K562 (cell line): ENCODE data around the gene GTF2A1. TPM values are rescaled to one million over a fixed set of nuclear protein-coding genes. Genes with fewer than 3 reads are reported as not detected.

Experiments used
- ATAC-seq: fragments of 200-7000 bp; cut with Tn5 transposase; 3 replicates; pipeline ENCODE4 v1.9.1; 2020; ENCODE audit warnings: moderate library complexity
- BruUV-seq: library from RNA; stranded (reverse); fragments of 400-500 nt; replicated peaks from 2 replicates; lab custom pipeline; 2021; lab: Mats Ljungman, UMichigan
- CTCF ChIA-PET: fragments of 300-600 bp; formaldehyde crosslinking; extraction: SDS; loops from one replicate; lab custom pipeline; 2021; ENCODE audit warnings: low intra/inter-chr PET ratio; lab: Yijun Ruan, JAX
- POLR2A ChIA-PET: fragments of 300-600, 350-650 bp; sonication (Branson Sonifier 250); formaldehyde crosslinking; extraction: SDS; loops from one replicate; lab custom pipeline; 2021; ENCODE audit warnings: antibody characterized with exemption, inconsistent platforms; lab: Yijun Ruan, JAX
- DNase-seq, 4 experiments: peaks; one replicate each; pipeline versions ENCODE4 v3.0.0 to v3.0.0-alpha.2; 2011 to 2018; ENCODE audit warnings: low spot score in 3 of 4, mixed read lengths in 3 of 4; ENCODE audit errors: extremely low read depth in 1 of 4
- FAIRE-seq: peaks from 2 replicates; lab custom pipeline; 2011; peaks lifted over from hg19 to GRCh38; lab: Jason Lieb, UNC
- H2AFZ ChIP-seq: 2 replicates; pipeline ENCODE4 v1.6.0; 2011; ENCODE audit warnings: low read depth, low read length, control low read depth, inconsistent platforms
- H3K27ac ChIP-seq: fragments of 200-600 bp; 3 replicates; pipeline ENCODE4 v1.8.0; 2011; ENCODE audit warnings: low read depth, mild to moderate bottlenecking, control low read depth, inconsistent platforms, low read length, moderate library complexity, mixed read lengths; ENCODE audit errors: extremely low read depth
- H3K27me3 ChIP-seq, 2 experiments: fragments of 300-600 bp in 1 of 2; 2 replicates in 1 of 2; 3 replicates in 1 of 2; pipeline versions ENCODE4 v1.6.0 to v1.8.0; 2011; ENCODE audit warnings: inconsistent platforms in 2 of 2, low read length in 2 of 2, mild to moderate bottlenecking in 1 of 2, mixed read lengths in 1 of 2, moderate library complexity in 1 of 2; ENCODE audit not compliant: control insufficient read depth in 2 of 2, insufficient read depth in 2 of 2
- H3K36me3 ChIP-seq: fragments of 300-600 bp; 3 replicates; pipeline ENCODE4 v1.8.0; 2011; ENCODE audit warnings: mild to moderate bottlenecking, low read length, inconsistent platforms; ENCODE audit not compliant: control insufficient read depth, insufficient read depth
- H3K4me1 ChIP-seq, 2 experiments: fragments of 200-600 bp in 1 of 2; replicated peaks in 1 of 2; 2 replicates in 1 of 2; 3 replicates in 1 of 2; pipeline versions ENCODE4 v1.5.1 to v1.8.0; 2011; ENCODE audit warnings: inconsistent platforms in 2 of 2, low read length in 2 of 2, mild to moderate bottlenecking in 1 of 2, mixed read lengths in 1 of 2, moderate library complexity in 1 of 2; ENCODE audit not compliant: control insufficient read depth in 2 of 2, insufficient read depth in 2 of 2
- H3K4me2 ChIP-seq: 2 replicates; pipeline ENCODE4 v1.6.1; 2011; ENCODE audit warnings: low read length, control low read depth, inconsistent platforms, mixed read lengths; ENCODE audit not compliant: insufficient read depth
- H3K4me3 ChIP-seq: fragments of 200-600 bp; sonication (generic), shearing (Covaris generic); 2 replicates; pipeline ENCODE4 v1.5.1; 2016; ENCODE audit warnings: control low read depth, inconsistent platforms
- H3K79me2 ChIP-seq: fragments of 200-600 bp; 3 replicates; pipeline ENCODE4 v1.8.0; 2011; ENCODE audit warnings: low read length, inconsistent platforms; ENCODE audit not compliant: control insufficient read depth, insufficient read depth
- H3K9ac ChIP-seq, 2 experiments: 2 replicates each; pipeline versions ENCODE4 v1.6.0 to v1.6.1; 2011; ENCODE audit warnings: low read depth in 2 of 2, low read length in 2 of 2, control low read depth in 1 of 2, inconsistent platforms in 1 of 2, mild to moderate bottlenecking in 1 of 2, mixed read lengths in 1 of 2; ENCODE audit not compliant: insufficient read depth in 1 of 2
- H3K9me1 ChIP-seq: one replicate; pipeline ENCODE4 v1.6.0; 2011; ENCODE audit warnings: inconsistent platforms, mild to moderate bottlenecking, low read length, moderate library complexity; ENCODE audit not compliant: control insufficient read depth, insufficient read depth
- H3K9me3 ChIP-seq: replicated peaks from 2 replicates; pipeline ENCODE4 v1.5.1; 2011; ENCODE audit warnings: low read depth, low read length, inconsistent platforms; ENCODE audit not compliant: control insufficient read depth, insufficient read depth
- H4K20me1 ChIP-seq: replicated peaks from 2 replicates; pipeline ENCODE4 v1.6.1; 2011; ENCODE audit warnings: low read length, inconsistent platforms, mixed read lengths; ENCODE audit not compliant: control insufficient read depth, insufficient read depth
- FOXJ2 ChIP-seq: fragments of 200-800 bp; sonication (Bioruptor generic); IDR thresholded peaks from 2 replicates; pipeline ENCODE4 v1.6.1; 2016; ENCODE audit warnings: missing genetic modification characterization, missing compliant biosample characterization
- HNRNPK ChIP-seq: fragments of 200-400 bp; formaldehyde crosslinking; IDR thresholded peaks from one replicate; pipeline ENCODE4 v1.6.1; 2018; ENCODE audit warnings: mild to moderate bottlenecking, low read depth, low read length; ENCODE audit not compliant: poor library complexity, severe bottlenecking
- MAZ ChIP-seq, 2 experiments: fragments of 450-650 bp in 1 of 2; sonication (generic) in 1 of 2; formaldehyde crosslinking; IDR thresholded peaks in 1 of 2; conservative IDR thresholded peaks in 1 of 2; 2 replicates each; pipeline versions ENCODE4 v1.4.0 to v1.5.0; 2020; ENCODE audit warnings: mild to moderate bottlenecking in 1 of 2, missing genetic modification reagents in 1 of 2
- MCM2 ChIP-seq: fragments of 450-650 bp; IDR thresholded peaks from 2 replicates; pipeline ENCODE4 v1.6.1; 2017; ENCODE audit warnings: low read depth, mild to moderate bottlenecking
- NR1H2 ChIP-seq: sonication (generic); formaldehyde crosslinking; IDR thresholded peaks from 2 replicates; pipeline ENCODE4 v1.4.0; 2020; ENCODE audit warnings: mild to moderate bottlenecking, missing genetic modification reagents
- RCOR1 ChIP-seq, 2 experiments: IDR thresholded peaks; 2 replicates each; pipeline ENCODE4 v1.6.1; 2012; ENCODE audit warnings: low read depth in 2 of 2, low read length in 2 of 2, borderline replicate concordance in 1 of 2, improper control_type of control experiment in 1 of 2
- ZBTB8A ChIP-seq: fragments of 450-650 bp; IDR thresholded peaks from 2 replicates; pipeline ENCODE4 v1.6.1; 2018; ENCODE audit warnings: mild to moderate bottlenecking, moderate library complexity; ENCODE audit not compliant: partially characterized antibody
- ZNF133 ChIP-seq: fragments of 250-450 bp; sonication (Bioruptor Pico); IDR thresholded peaks from 2 replicates; pipeline ENCODE4 v1.4.0; 2020; ENCODE audit warnings: mild to moderate bottlenecking
- ZNF165 ChIP-seq: fragments of 250-450 bp; sonication (Bioruptor Pico); IDR thresholded peaks from 2 replicates; pipeline ENCODE4 v1.4.0; 2020; ENCODE audit warnings: borderline replicate concordance
- ZNF41 ChIP-seq: fragments of 250-450 bp; sonication (Bioruptor Pico); conservative IDR thresholded peaks from 2 replicates; pipeline ENCODE4 v1.4.0; 2020; ENCODE audit warnings: mild to moderate bottlenecking
- ZNF76 ChIP-seq: fragments of 250-450 bp; sonication (Bioruptor Pico); IDR thresholded peaks from 2 replicates; pipeline ENCODE4 v1.4.0; 2020; ENCODE audit warnings: mild to moderate bottlenecking, moderate library complexity, borderline replicate concordance
- ZNF77 ChIP-seq: fragments of 250-450 bp; sonication (Bioruptor Pico); IDR thresholded peaks from 2 replicates; pipeline ENCODE4 v1.5.0; 2020
- WGBS: fragments of 100-300 bp; shearing (Covaris generic); methylation state at CpG from one replicate; pipeline ENCODE4 v1.1.6; 2016; ENCODE audit warnings: low coverage, mixed read lengths; ENCODE audit not compliant: insufficient coverage; ENCODE audit errors: missing lambda C conversion rate; 5-methylcytosine and 5-hydroxymethylcytosine counted together
- in situ Hi-C: fragments of 300-500 bp; cut with MboI; formaldehyde crosslinking; loops from 4 replicates; pipeline ENCODE4 v1.15.0; 2018; ENCODE audit warnings: inconsistent platforms, mixed read lengths
- intact Hi-C: fragments of 100-400 bp; cut with micrococcal nuclease; formaldehyde crosslinking; loops from 2 replicates; pipeline ENCODE4 v1.14.2; 2022
- polyA plus RNA-seq, 8 experiments: library from polyadenylated mRNA; depleted of rRNA in 4 of 8; stranded (reverse) in 5 of 8; unstranded in 3 of 8; fragments of >200 nt; fragmentation: Nextera tagmentation in 2 of 8; fragmentation: Illumina TruSeq in 1 of 8; extraction: Ambion mirVana in 2 of 8; extraction: Trizol in 1 of 8; gene quantifications; 2 replicates each; pipeline versions ENCODE4 v1.2.1 to v1.2.3, GENCODE V29; 2011 to 2014; ENCODE audit warnings: inconsistent platforms in 1 of 8, missing spikeins in 1 of 8
- total RNA-seq, 7 experiments: library from RNA; depleted of rRNA in 6 of 7; stranded (reverse); fragments of >200 nt in 6 of 7; fragmentation: Illumina TruSeq in 2 of 7; extraction: Trizol in 2 of 7; gene quantifications; 2 replicates each; pipeline versions ENCODE4 v1.2.1 to v1.2.3, GENCODE V29; 2011 to 2021; ENCODE audit warnings: low replicate concordance in 1 of 7
- TF ChIP-seq, protein P1 (sequence below), 2 experiments: fragments of 450-650 bp; IDR thresholded peaks; 2 replicates each; pipeline ENCODE4 v1.6.1; 2016; ENCODE audit warnings: mild to moderate bottlenecking in 2 of 2, borderline replicate concordance in 1 of 2, low read depth in 1 of 2, moderate library complexity in 1 of 2
- TF ChIP-seq, protein P2 (sequence below): fragments of 250-450 bp; sonication (Bioruptor Pico); IDR thresholded peaks from 2 replicates; pipeline ENCODE4 v1.8.0; 2022; ENCODE audit warnings: inconsistent platforms

GTF2A1 gene
- total and polyA plus RNA-seq, 9 of the 15 experiments (the other 6 are each of a cell fraction or from before 2014, with no cell fraction given) = 3.4 to 22.8 (median 14.7) TPM

DNA sequence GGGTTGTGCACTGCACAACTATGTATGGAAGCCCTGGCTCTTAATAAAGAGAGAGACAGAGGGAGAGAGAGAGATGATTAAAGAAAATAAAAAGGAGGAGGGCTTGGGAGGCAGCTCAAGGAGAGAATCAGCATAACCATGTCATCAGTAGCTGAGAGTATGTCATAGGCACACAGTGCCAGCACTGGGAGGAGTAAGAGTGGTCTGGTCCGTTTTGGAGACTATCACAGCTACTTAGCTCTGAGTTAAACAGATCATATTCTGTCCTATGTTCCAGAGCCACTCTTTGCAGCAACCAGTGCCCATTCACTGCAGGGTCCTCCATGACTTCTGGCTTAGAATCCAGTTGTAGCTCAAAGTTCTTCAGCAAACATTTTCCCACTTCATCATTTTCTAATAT is 59.0 kb downstream of the GTF2A1 start:
- peaks cover 0 to 22% of the 10 kb centered on the region in 2 experiments; a peak in 3 of 5 replicates for H3K4me1 ChIP-seq
- no peaks in the 10 kb centered on the region for H3K36me3 ChIP-seq
- H3K9ac ChIP-seq = no peak overlapping the region
- no peaks in the 10 kb centered on the region for H3K79me2 ChIP-seq
- 15% methylated on average over 1 of the region's 1 CpG for WGBS
- H2AFZ ChIP-seq = no peak overlapping the region
- no peak overlapping the region for H3K4me2 ChIP-seq
- DNase-seq (no peak), ATAC-seq (no peak), FAIRE-seq (no peak)
- CTCF ChIA-PET = no interaction called here
- no peaks in the 10 kb centered on the region for H3K9me1 ChIP-seq
- BruUV-seq = no TSS peak
- H3K4me3 ChIP-seq = no peak overlapping the region
- in situ Hi-C loops (no loop called here), intact Hi-C loops (no loop called here)
- no peaks in the 10 kb centered on the region for H4K20me1 ChIP-seq
- H3K27me3 ChIP-seq = no peaks in the 10 kb centered on the region
- no peak overlapping the region for H3K27ac ChIP-seq
- no peaks in the 10 kb centered on the region for H3K9me3 ChIP-seq
- POLR2A ChIA-PET = no interaction called here
- no peak for TF ChIP-seq ZBTB8A
- TF ChIP-seq RCOR1 (IDR thresholded peaks at IDR 0.05; ENCODE audit: borderline replicate concordance in 1 of 2, low read depth in 2 of 2, low read length in 2 of 2) = no peak
- no peak for TF ChIP-seq MCM2
- TF ChIP-seq ZNF76 = no peak
- TF ChIP-seq ZNF165 (CRISPR knock-in tag) = no peak
- no peak for TF ChIP-seq MAZ (CRISPR knock-in tag; conservative IDR thresholded peaks at IDR 0.05 in 1 of 2, IDR thresholded peaks at IDR 0.05 in 1 of 2)
- TF ChIP-seq FOXJ2 (tag) = no peak
- TF ChIP-seq NR1H2 (CRISPR knock-in tag) = no peak
- no peak for TF ChIP-seq ZNF41 (CRISPR knock-in tag)
- TF ChIP-seq HNRNPK = no peak
- no peak for TF ChIP-seq ZNF77 (CRISPR knock-in tag)
- TF ChIP-seq, protein P1, sequence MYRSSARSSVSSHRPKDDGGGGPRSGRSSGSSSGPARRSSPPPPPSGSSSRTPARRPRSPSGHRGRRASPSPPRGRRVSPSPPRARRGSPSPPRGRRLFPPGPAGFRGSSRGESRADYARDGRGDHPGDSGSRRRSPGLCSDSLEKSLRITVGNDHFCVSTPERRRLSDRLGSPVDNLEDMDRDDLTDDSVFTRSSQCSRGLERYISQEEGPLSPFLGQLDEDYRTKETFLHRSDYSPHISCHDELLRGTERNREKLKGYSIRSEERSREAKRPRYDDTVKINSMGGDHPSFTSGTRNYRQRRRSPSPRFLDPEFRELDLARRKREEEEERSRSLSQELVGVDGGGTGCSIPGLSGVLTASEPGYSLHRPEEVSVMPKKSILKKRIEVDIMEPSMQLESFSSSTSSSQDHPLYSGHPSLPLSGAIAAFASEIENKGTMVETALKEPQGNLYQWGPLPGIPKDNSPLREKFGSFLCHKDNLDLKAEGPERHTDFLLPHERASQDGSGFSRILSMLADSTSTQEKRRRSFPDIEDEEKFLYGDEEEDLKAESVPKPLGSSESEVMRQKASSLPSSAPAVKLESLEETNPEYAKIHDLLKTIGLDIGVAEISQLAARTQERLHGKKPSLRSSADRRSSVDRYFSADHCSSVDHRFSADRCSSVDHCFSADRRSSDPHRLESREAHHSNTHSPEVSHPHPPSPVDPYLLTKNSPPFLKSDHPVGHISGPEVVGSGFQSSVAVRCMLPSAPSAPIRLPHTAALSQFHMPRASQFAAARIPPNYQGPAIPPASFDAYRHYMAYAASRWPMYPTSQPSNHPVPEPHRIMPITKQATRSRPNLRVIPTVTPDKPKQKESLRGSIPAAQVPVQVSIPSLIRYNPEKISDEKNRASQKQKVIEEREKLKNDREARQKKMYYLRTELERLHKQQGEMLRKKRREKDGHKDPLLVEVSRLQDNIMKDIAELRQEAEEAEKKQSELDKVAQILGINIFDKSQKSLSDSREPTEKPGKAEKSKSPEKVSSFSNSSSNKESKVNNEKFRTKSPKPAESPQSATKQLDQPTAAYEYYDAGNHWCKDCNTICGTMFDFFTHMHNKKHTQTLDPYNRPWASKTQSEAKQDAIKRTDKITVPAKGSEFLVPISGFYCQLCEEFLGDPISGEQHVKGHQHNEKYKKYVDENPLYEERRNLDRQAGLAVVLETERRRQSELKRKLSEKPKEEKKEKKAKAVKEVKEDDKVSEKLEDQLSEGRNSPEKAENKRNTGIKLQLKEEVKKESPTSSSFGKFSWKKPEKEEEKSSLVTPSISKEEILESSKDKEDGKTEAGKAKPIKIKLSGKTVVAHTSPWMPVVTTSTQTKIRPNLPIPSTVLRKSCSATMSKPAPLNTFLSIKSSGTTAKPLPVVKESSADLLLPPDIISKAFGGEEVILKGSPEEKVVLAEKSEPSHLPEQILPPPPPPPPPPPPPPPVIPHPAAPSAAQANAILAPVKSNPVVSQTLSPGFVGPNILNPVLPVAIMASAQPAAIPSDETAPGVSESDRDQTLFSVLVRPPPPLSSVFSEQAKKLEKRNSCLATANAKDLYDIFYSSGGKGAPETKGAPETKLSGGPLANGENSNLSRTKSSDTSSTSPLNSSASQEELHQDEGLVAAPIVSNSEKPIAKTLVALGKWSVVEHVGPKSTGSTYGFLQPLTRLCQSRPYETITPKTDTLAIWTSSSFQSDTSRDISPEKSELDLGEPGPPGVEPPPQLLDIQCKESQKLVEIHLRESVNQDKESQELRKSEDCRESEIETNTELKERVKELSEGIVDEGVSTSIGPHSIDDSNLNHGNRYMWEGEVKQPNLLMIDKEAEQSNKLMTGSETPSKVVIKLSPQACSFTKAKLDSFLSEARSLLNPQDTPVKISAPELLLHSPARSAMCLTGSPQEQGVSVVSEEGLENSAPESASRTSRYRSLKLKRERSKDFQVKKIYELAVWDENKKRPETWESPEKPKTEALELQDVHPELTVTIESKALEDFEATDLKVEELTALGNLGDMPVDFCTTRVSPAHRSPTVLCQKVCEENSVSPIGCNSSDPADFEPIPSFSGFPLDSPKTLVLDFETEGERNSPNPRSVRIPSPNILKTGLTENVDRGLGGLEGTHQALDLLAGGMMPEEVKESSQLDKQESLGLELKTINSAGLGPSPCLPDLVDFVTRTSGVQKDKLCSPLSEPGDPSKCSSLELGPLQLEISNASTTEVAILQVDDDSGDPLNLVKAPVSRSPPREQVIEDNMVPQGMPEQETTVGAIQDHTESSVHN (IDR thresholded peaks at IDR 0.05; ENCODE audit: borderline replicate concordance in 1 of 2, low read depth in 1 of 2) = no peak
- TF ChIP-seq, protein P2, sequence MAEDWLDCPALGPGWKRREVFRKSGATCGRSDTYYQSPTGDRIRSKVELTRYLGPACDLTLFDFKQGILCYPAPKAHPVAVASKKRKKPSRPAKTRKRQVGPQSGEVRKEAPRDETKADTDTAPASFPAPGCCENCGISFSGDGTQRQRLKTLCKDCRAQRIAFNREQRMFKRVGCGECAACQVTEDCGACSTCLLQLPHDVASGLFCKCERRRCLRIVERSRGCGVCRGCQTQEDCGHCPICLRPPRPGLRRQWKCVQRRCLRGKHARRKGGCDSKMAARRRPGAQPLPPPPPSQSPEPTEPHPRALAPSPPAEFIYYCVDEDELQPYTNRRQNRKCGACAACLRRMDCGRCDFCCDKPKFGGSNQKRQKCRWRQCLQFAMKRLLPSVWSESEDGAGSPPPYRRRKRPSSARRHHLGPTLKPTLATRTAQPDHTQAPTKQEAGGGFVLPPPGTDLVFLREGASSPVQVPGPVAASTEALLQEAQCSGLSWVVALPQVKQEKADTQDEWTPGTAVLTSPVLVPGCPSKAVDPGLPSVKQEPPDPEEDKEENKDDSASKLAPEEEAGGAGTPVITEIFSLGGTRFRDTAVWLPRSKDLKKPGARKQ = no peak
- no peak for TF ChIP-seq ZNF133 (CRISPR knock-in tag)
